ENCODE data around the gene TNFRSF25. TPM values are rescaled to one million over a fixed set of nuclear protein-coding genes. Genes with fewer than 3 reads are reported as not detected.

The TNFRSF25 gene
- total and polyA plus RNA-seq, 2 donors (not counting 3 experiments of a cell fraction or from before 2014, with no cell fraction given) = 33.9 to 38.8 TPM

DNA sequence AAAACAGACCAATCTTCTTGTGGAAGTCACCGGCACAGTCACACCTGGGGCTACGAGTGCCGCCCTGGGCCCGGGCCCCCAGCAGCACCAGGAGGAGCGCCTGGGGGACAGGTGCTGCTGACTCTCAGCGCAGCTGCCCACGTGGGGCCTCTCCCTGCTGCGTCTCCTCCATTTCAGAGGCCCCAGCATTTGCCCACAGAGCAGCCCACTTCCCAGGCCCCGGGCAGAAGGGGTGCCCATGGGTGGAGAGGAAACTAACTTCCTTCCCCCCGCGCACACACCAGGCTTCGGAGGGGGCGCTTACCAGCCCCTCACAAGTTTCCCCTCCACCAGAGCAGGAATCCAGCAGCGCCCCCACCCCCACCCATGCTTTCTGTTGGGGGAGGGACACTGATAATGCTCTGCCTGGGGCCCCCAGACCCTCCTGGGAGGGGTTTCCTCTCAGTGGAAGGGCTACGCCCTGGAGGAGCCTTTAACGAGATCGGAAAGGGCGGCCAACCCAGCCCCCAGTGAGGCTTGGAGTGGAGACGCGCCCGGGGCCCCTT is 440 bp downstream of the TNFRSF25 start:
- DNase-seq (ENCODE audit: low read depth, low spot score) = no peak
- no peak overlapping the region for H2AFZ ChIP-seq (ENCODE audit: low read depth, low read length)
- no peaks in the 10 kb centered on the region for H3K9me1 ChIP-seq (replicated peaks; ENCODE audit: control insufficient read depth, extremely low read depth, insufficient read depth, low read length)
- no peaks in the 10 kb centered on the region for H3K4me1 ChIP-seq (ENCODE audit: control insufficient read depth, extremely low read depth, insufficient read depth, low read length)
- H3K27me3 ChIP-seq (ENCODE audit: control insufficient read depth in 2 of 2, insufficient read depth in 2 of 2, low read length in 2 of 2) = no peaks in the 10 kb centered on the region
- POLR2A ChIA-PET = interaction anchor here (0.6 kb wide), 1 partner anchor 115 kb away, joined by 5 read pairs; no protein-coding TSS in a partner anchor
- no peak overlapping the region for H3K4me2 ChIP-seq (ENCODE audit: insufficient read depth, low read length)
- no TSS peak for BruUV-seq (replicated peaks)
- FAIRE-seq = no peak
- H3K36me3 ChIP-seq (ENCODE audit: control insufficient read depth in 2 of 2, extremely low read depth in 1 of 2, insufficient read depth in 2 of 2, low read length in 2 of 2) = peaks cover 12 to 46% of the 10 kb centered on the region in 2 experiments
- H3K9me3 ChIP-seq (replicated peaks; ENCODE audit: control insufficient read depth, insufficient read depth, low read length) = no peaks in the 10 kb centered on the region
- H3K4me3 ChIP-seq (replicated peaks in 1 of 3; ENCODE audit: insufficient read depth in 1 of 3, low read depth in 1 of 3, low read length in 3 of 3) = no peak overlapping the region
- H3K27ac ChIP-seq (ENCODE audit: insufficient read depth, low read depth, low read length) = no peak overlapping the region
- dilution Hi-C loops (cut with MboI; ENCODE audit: extremely low pct_ligation_motif_present, low sequenced_read_pairs) = no loop called here
- intact Hi-C loops (cut with micrococcal nuclease) = no loop called here
- no peaks in the 10 kb centered on the region for H4K20me1 ChIP-seq (replicated peaks; ENCODE audit: control insufficient read depth, extremely low read depth, insufficient read depth, low read length)
- H3K79me2 ChIP-seq (ENCODE audit: control insufficient read depth, insufficient read depth, low read length) = no peaks in the 10 kb centered on the region
- CTCF ChIA-PET = no interaction called here
- TF ChIP-seq JUN (IDR thresholded peaks at IDR 0.05; ENCODE audit: borderline replicate concordance, insufficient read depth, insufficient read length, low read depth) (no peak), POLR2AphosphoS5 (IDR thresholded peaks at IDR 0.05; ENCODE audit: insufficient read depth, low read depth, low read length) (no peak), MAX (IDR thresholded peaks at IDR 0.05; ENCODE audit: insufficient read depth, insufficient read length) (no peak), FOS (IDR thresholded peaks at IDR 0.05; ENCODE audit: borderline replicate concordance, insufficient read depth, low read length) (no peak), GATA2 (IDR thresholded peaks at IDR 0.05; ENCODE audit: insufficient read depth, insufficient read length, low read depth, low read length) (no peak), EZH2 (IDR thresholded peaks at IDR 0.05; ENCODE audit: borderline replicate concordance, low read depth, low read length, severe bottlenecking) (no peak), MYC (IDR thresholded peaks at IDR 0.05; ENCODE audit: low read depth, low read length) (no peak), POLR2A (IDR thresholded peaks at IDR 0.05; ENCODE audit: low read depth, low read length) (no peak)
- TF ChIP-seq, protein P1, sequence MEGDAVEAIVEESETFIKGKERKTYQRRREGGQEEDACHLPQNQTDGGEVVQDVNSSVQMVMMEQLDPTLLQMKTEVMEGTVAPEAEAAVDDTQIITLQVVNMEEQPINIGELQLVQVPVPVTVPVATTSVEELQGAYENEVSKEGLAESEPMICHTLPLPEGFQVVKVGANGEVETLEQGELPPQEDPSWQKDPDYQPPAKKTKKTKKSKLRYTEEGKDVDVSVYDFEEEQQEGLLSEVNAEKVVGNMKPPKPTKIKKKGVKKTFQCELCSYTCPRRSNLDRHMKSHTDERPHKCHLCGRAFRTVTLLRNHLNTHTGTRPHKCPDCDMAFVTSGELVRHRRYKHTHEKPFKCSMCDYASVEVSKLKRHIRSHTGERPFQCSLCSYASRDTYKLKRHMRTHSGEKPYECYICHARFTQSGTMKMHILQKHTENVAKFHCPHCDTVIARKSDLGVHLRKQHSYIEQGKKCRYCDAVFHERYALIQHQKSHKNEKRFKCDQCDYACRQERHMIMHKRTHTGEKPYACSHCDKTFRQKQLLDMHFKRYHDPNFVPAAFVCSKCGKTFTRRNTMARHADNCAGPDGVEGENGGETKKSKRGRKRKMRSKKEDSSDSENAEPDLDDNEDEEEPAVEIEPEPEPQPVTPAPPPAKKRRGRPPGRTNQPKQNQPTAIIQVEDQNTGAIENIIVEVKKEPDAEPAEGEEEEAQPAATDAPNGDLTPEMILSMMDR (IDR thresholded peaks at IDR 0.05; ENCODE audit: extremely low read depth in 1 of 2, insufficient read depth in 1 of 2, low read depth in 1 of 2, low read length in 2 of 2) = no peak
- H3K9ac ChIP-seq (replicated peaks; ENCODE audit: extremely low read depth, insufficient read depth, low read length) = no peak overlapping the region
